Fibroblast of the aortic adventitia (primary cell): ENCODE data around the gene NR5A2. TPM values are rescaled to one million over a fixed set of nuclear protein-coding genes. Genes with fewer than 3 reads are reported as not detected.

ENCODE experiments used
- DNase-seq: peaks from one replicate; pipeline ENCODE4 v3.0.0-alpha.2; 2010; ENCODE audit warnings: low read depth
- H3K4me3 ChIP-seq: 2 replicates; pipeline ENCODE4 v1.5.1; 2011; ENCODE audit warnings: low read depth, mild to moderate bottlenecking, control low read depth, low read length, moderate library complexity
- CTCF ChIP-seq: IDR thresholded peaks from 2 replicates; pipeline ENCODE4 v1.5.1; 2011; ENCODE audit warnings: mild to moderate bottlenecking, low read length, control low read depth, inconsistent platforms; ENCODE audit not compliant: insufficient read depth
- total RNA-seq: library from RNA; depleted of rRNA; stranded (reverse); fragments of >200 nt; gene quantifications from 2 replicates; pipeline ENCODE4 v1.2.3, GENCODE V29; 2012; ENCODE audit warnings: low replicate concordance

Gene NR5A2
- total RNA-seq, 1 donor, result 11.5 TPM

GRCh38 chr1:200130552-200130951 is 103.0 kb downstream of the NR5A2 start:
- no peak for TF ChIP-seq CTCF
- no peak overlapping the region for H3K4me3 ChIP-seq
- DNase-seq, result peak; percentile 10

GRCh38 chr1:200131551-200132125 is 104.1 kb downstream of the NR5A2 start:
- DNase-seq, result peak; percentile 22
- no peak for TF ChIP-seq CTCF
- H3K4me3 ChIP-seq, result no peak overlapping the region

GRCh38 chr1:200133123-200133522 is 105.6 kb downstream of the NR5A2 start:
- no peak for DNase-seq
- TF ChIP-seq CTCF, result no peak

GRCh38 chr1:200134116-200134515 is 106.6 kb downstream of the NR5A2 start:
- no peak overlapping the region for H3K4me3 ChIP-seq
- TF ChIP-seq CTCF, result no peak
- no peak for DNase-seq

More at GRCh38 chr1:200133123-200133522, 105.6 kb downstream of the NR5A2 start:
- H3K4me3 ChIP-seq, result no peak overlapping the region

- no peak for DNase-seq
- TF ChIP-seq CTCF, result no peak
- H3K4me3 ChIP-seq, result no peak overlapping the region
Measured at GRCh38 chr1:200136384-200136783, 108.9 kb downstream of the NR5A2 start.

GRCh38 chr1:200139661-200140250 is 112.2 kb downstream of the NR5A2 start:
- DNase-seq, result peak; percentile 76
- H3K4me3 ChIP-seq, result no peak overlapping the region
- peak; percentile 74 for TF ChIP-seq CTCF

GRCh38 chr1:200143347-200143746 is 115.8 kb downstream of the NR5A2 start:
- no peak for DNase-seq
- no peak overlapping the region for H3K4me3 ChIP-seq
- TF ChIP-seq CTCF, result no peak
